K562 (cell line): ENCODE data around the gene RNF213. TPM values are rescaled to one million over a fixed set of nuclear protein-coding genes. Genes with fewer than 3 reads are reported as not detected.

ENCODE experiments used
- ATAC-seq: fragments of 200-7000 bp; cut with Tn5 transposase; 3 replicates; pipeline ENCODE4 v1.9.1; 2020; ENCODE audit warnings: moderate library complexity
- BruUV-seq: library from RNA; stranded (reverse); fragments of 400-500 nt; replicated peaks from 2 replicates; lab custom pipeline; 2021; lab: Mats Ljungman, UMichigan
- CTCF ChIA-PET: fragments of 300-600 bp; formaldehyde crosslinking; extraction: SDS; loops from one replicate; lab custom pipeline; 2021; ENCODE audit warnings: low intra/inter-chr PET ratio; lab: Yijun Ruan, JAX
- POLR2A ChIA-PET: fragments of 300-600, 350-650 bp; sonication (Branson Sonifier 250); formaldehyde crosslinking; extraction: SDS; loops from one replicate; lab custom pipeline; 2021; ENCODE audit warnings: antibody characterized with exemption, inconsistent platforms; lab: Yijun Ruan, JAX
- DNase-seq, 4 experiments: peaks; one replicate each; pipeline versions ENCODE4 v3.0.0 to v3.0.0-alpha.2; 2011 to 2018; ENCODE audit warnings: low spot score in 3 of 4, mixed read lengths in 3 of 4; ENCODE audit errors: extremely low read depth in 1 of 4
- FAIRE-seq: peaks from 2 replicates; lab custom pipeline; 2011; peaks lifted over from hg19 to GRCh38; lab: Jason Lieb, UNC
- H2AFZ ChIP-seq: 2 replicates; pipeline ENCODE4 v1.6.0; 2011; ENCODE audit warnings: low read depth, low read length, control low read depth, inconsistent platforms
- H3K27ac ChIP-seq: fragments of 200-600 bp; 3 replicates; pipeline ENCODE4 v1.8.0; 2011; ENCODE audit warnings: low read depth, mild to moderate bottlenecking, control low read depth, inconsistent platforms, low read length, moderate library complexity, mixed read lengths; ENCODE audit errors: extremely low read depth
- H3K27me3 ChIP-seq, 2 experiments: fragments of 300-600 bp in 1 of 2; 2 replicates in 1 of 2; 3 replicates in 1 of 2; pipeline versions ENCODE4 v1.6.0 to v1.8.0; 2011; ENCODE audit warnings: inconsistent platforms in 2 of 2, low read length in 2 of 2, mild to moderate bottlenecking in 1 of 2, mixed read lengths in 1 of 2, moderate library complexity in 1 of 2; ENCODE audit not compliant: control insufficient read depth in 2 of 2, insufficient read depth in 2 of 2
- H3K36me3 ChIP-seq: fragments of 300-600 bp; 3 replicates; pipeline ENCODE4 v1.8.0; 2011; ENCODE audit warnings: mild to moderate bottlenecking, low read length, inconsistent platforms; ENCODE audit not compliant: control insufficient read depth, insufficient read depth
- H3K4me1 ChIP-seq, 2 experiments: fragments of 200-600 bp in 1 of 2; replicated peaks in 1 of 2; 2 replicates in 1 of 2; 3 replicates in 1 of 2; pipeline versions ENCODE4 v1.5.1 to v1.8.0; 2011; ENCODE audit warnings: inconsistent platforms in 2 of 2, low read length in 2 of 2, mild to moderate bottlenecking in 1 of 2, mixed read lengths in 1 of 2, moderate library complexity in 1 of 2; ENCODE audit not compliant: control insufficient read depth in 2 of 2, insufficient read depth in 2 of 2
- H3K4me2 ChIP-seq: 2 replicates; pipeline ENCODE4 v1.6.1; 2011; ENCODE audit warnings: low read length, control low read depth, inconsistent platforms, mixed read lengths; ENCODE audit not compliant: insufficient read depth
- H3K4me3 ChIP-seq: fragments of 200-600 bp; sonication (generic), shearing (Covaris generic); 2 replicates; pipeline ENCODE4 v1.5.1; 2016; ENCODE audit warnings: control low read depth, inconsistent platforms
- H3K79me2 ChIP-seq: fragments of 200-600 bp; 3 replicates; pipeline ENCODE4 v1.8.0; 2011; ENCODE audit warnings: low read length, inconsistent platforms; ENCODE audit not compliant: control insufficient read depth, insufficient read depth
- H3K9ac ChIP-seq, 2 experiments: 2 replicates each; pipeline versions ENCODE4 v1.6.0 to v1.6.1; 2011; ENCODE audit warnings: low read depth in 2 of 2, low read length in 2 of 2, control low read depth in 1 of 2, inconsistent platforms in 1 of 2, mild to moderate bottlenecking in 1 of 2, mixed read lengths in 1 of 2; ENCODE audit not compliant: insufficient read depth in 1 of 2
- H3K9me1 ChIP-seq: one replicate; pipeline ENCODE4 v1.6.0; 2011; ENCODE audit warnings: inconsistent platforms, mild to moderate bottlenecking, low read length, moderate library complexity; ENCODE audit not compliant: control insufficient read depth, insufficient read depth
- H3K9me3 ChIP-seq: replicated peaks from 2 replicates; pipeline ENCODE4 v1.5.1; 2011; ENCODE audit warnings: low read depth, low read length, inconsistent platforms; ENCODE audit not compliant: control insufficient read depth, insufficient read depth
- H4K20me1 ChIP-seq: replicated peaks from 2 replicates; pipeline ENCODE4 v1.6.1; 2011; ENCODE audit warnings: low read length, inconsistent platforms, mixed read lengths; ENCODE audit not compliant: control insufficient read depth, insufficient read depth
- MXI1 ChIP-seq: IDR thresholded peaks from 2 replicates; pipeline ENCODE4 v1.6.1; 2011; ENCODE audit warnings: low read depth, mild to moderate bottlenecking, improper control_type of control experiment, low read length
- SPI1 ChIP-seq: IDR thresholded peaks from 2 replicates; pipeline ENCODE4 v1.6.1; 2011; ENCODE audit warnings: low read depth, low read length, control low read depth, borderline replicate concordance
- WGBS: fragments of 100-300 bp; shearing (Covaris generic); methylation state at CpG from one replicate; pipeline ENCODE4 v1.1.6; 2016; ENCODE audit warnings: low coverage, mixed read lengths; ENCODE audit not compliant: insufficient coverage; ENCODE audit errors: missing lambda C conversion rate; 5-methylcytosine and 5-hydroxymethylcytosine counted together
- in situ Hi-C: fragments of 300-500 bp; cut with MboI; formaldehyde crosslinking; loops from 4 replicates; pipeline ENCODE4 v1.15.0; 2018; ENCODE audit warnings: inconsistent platforms, mixed read lengths
- intact Hi-C: fragments of 100-400 bp; cut with micrococcal nuclease; formaldehyde crosslinking; loops from 2 replicates; pipeline ENCODE4 v1.14.2; 2022
- polyA plus RNA-seq, 8 experiments: library from polyadenylated mRNA; depleted of rRNA in 4 of 8; stranded (reverse) in 5 of 8; unstranded in 3 of 8; fragments of >200 nt; fragmentation: Nextera tagmentation in 2 of 8; fragmentation: Illumina TruSeq in 1 of 8; extraction: Ambion mirVana in 2 of 8; extraction: Trizol in 1 of 8; gene quantifications; 2 replicates each; pipeline versions ENCODE4 v1.2.1 to v1.2.3, GENCODE V29; 2011 to 2014; ENCODE audit warnings: inconsistent platforms in 1 of 8, missing spikeins in 1 of 8
- total RNA-seq, 7 experiments: library from RNA; depleted of rRNA in 6 of 7; stranded (reverse); fragments of >200 nt in 6 of 7; fragmentation: Illumina TruSeq in 2 of 7; extraction: Trizol in 2 of 7; gene quantifications; 2 replicates each; pipeline versions ENCODE4 v1.2.1 to v1.2.3, GENCODE V29; 2011 to 2021; ENCODE audit warnings: low replicate concordance in 1 of 7
- TF ChIP-seq, protein P1 (sequence below): IDR thresholded peaks from 2 replicates; pipeline ENCODE4 v1.6.1; 2011; ENCODE audit warnings: borderline replicate concordance, low read depth, mild to moderate bottlenecking, moderate library complexity, low read length; ENCODE audit not compliant: insufficient read depth, poor library complexity, severe bottlenecking

The RNF213 gene
- total and polyA plus RNA-seq, 9 of the 15 experiments (the other 6 are each of a cell fraction or from before 2014, with no cell fraction given) = 5.3 to 33.6 (median 17.9) TPM

DNA sequence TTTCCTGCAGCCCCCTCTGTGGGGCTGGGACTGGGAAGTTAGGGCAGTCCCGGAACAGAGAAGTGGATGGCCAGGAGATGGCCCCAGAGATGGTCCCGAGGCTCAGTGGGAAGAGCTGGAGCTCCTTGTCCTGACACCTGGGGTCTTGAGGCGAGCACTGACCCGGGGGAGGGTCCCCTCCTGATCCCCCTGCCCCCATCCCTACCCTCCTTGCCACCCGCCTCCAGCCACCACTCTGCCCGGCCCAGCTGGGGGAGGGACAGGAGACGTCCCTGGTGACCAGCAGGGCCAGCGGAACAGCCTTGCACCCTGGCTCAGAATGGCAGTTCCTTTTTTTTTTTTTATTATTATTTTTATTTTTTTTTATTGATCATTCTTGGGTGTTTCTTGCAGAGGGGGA is 13.9 kb upstream of the RNF213 start:
- FAIRE-seq = no peak
- H3K79me2 ChIP-seq = no peaks in the 10 kb centered on the region
- ChIA-PET CTCF (no interaction called here), POLR2A (no interaction called here)
- in situ Hi-C loops (no loop called here), intact Hi-C loops (no loop called here)
- 65% methylated on average over 5 of the region's 8 CpGs for WGBS
- H3K4me1 ChIP-seq = peaks cover 0 to 43% of the 10 kb centered on the region in 2 experiments; a peak in 3 of 5 replicates
- H3K4me3 ChIP-seq = no peak overlapping the region
- no peak for DNase-seq
- H3K27me3 ChIP-seq = no peaks in the 10 kb centered on the region
- H3K9ac ChIP-seq = 0 out of 4 replicates have a peak overlapping the region, but pooled peaks of 1 of the 2 experiments have one; percentile 23
- no peak overlapping the region for H3K4me2 ChIP-seq
- H2AFZ ChIP-seq = no peak overlapping the region
- H3K9me1 ChIP-seq = no peaks in the 10 kb centered on the region
- no peak for ATAC-seq
- no peak for TF ChIP-seq MXI1
- TF ChIP-seq, protein P1, sequence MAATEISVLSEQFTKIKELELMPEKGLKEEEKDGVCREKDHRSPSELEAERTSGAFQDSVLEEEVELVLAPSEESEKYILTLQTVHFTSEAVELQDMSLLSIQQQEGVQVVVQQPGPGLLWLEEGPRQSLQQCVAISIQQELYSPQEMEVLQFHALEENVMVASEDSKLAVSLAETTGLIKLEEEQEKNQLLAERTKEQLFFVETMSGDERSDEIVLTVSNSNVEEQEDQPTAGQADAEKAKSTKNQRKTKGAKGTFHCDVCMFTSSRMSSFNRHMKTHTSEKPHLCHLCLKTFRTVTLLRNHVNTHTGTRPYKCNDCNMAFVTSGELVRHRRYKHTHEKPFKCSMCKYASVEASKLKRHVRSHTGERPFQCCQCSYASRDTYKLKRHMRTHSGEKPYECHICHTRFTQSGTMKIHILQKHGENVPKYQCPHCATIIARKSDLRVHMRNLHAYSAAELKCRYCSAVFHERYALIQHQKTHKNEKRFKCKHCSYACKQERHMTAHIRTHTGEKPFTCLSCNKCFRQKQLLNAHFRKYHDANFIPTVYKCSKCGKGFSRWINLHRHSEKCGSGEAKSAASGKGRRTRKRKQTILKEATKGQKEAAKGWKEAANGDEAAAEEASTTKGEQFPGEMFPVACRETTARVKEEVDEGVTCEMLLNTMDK = no peak
- TF ChIP-seq SPI1 = 0 out of 2 replicates have a peak, but pooled peaks have one; percentile 18
- BruUV-seq = no TSS peak
- H3K27ac ChIP-seq = no peak overlapping the region
- no peaks in the 10 kb centered on the region for H3K36me3 ChIP-seq
- H4K20me1 ChIP-seq = no peaks in the 10 kb centered on the region
- H3K9me3 ChIP-seq = no peaks in the 10 kb centered on the region
